Measurements from ENCODE around the gene GRM7.

The GRM7 gene

GRCh38 chr3:7469866-7470265 lies 609.0 kb downstream of the GRM7 start:
- H3K27me3 ChIP-seq (ENCODE audit: insufficient read depth, poor library complexity, severe bottlenecking) = no peaks in the 10 kb centered on the region
- ATAC-seq (ENCODE audit: low read depth) (no peak), DNase-seq (ENCODE audit: low spot score) (no peak)
- H3K9me3 ChIP-seq (ENCODE audit: severe bottlenecking) = peaks cover 2% of the 10 kb centered on the region
- H3K4me3 ChIP-seq (ENCODE audit: severe bottlenecking) = no peak overlapping the region
- no peaks in the 10 kb centered on the region for H3K4me1 ChIP-seq (ENCODE audit: insufficient read depth, poor library complexity, severe bottlenecking)
- TF ChIP-seq CTCF (IDR thresholded peaks at IDR 0.05; ENCODE audit: poor library complexity, severe bottlenecking) = no peak
- H3K27ac ChIP-seq (ENCODE audit: poor library complexity, severe bottlenecking) = no peak overlapping the region
- H3K36me3 ChIP-seq (ENCODE audit: low read depth) = no peaks in the 10 kb centered on the region

- H3K36me3 ChIP-seq (ENCODE audit: low read depth) = no peaks in the 10 kb centered on the region
- no peaks in the 10 kb centered on the region for H3K27me3 ChIP-seq (ENCODE audit: insufficient read depth, poor library complexity, severe bottlenecking)
- no peak for DNase-seq (ENCODE audit: low spot score)
- no peaks in the 10 kb centered on the region for H3K4me1 ChIP-seq (ENCODE audit: insufficient read depth, poor library complexity, severe bottlenecking)
- peak overlapping the region; percentile 45 for H3K27ac ChIP-seq (ENCODE audit: poor library complexity, severe bottlenecking)
- no peak overlapping the region for H3K4me3 ChIP-seq (ENCODE audit: severe bottlenecking)
- no peak for TF ChIP-seq CTCF (IDR thresholded peaks at IDR 0.05; ENCODE audit: poor library complexity, severe bottlenecking)
- peak; percentile 66 for ATAC-seq (ENCODE audit: low read depth)
- H3K9me3 ChIP-seq (ENCODE audit: severe bottlenecking) = no peaks in the 10 kb centered on the region
These were observed 623.7 kb downstream of the GRM7 start for GRCh38 chr3:7484636-7485035.

- Histone ChIP-seq H3K27me3 (ENCODE audit: insufficient read depth, poor library complexity, severe bottlenecking) (no peaks in the 10 kb centered on the region), H3K36me3 (ENCODE audit: low read depth) (no peaks in the 10 kb centered on the region), H3K4me1 (ENCODE audit: insufficient read depth, poor library complexity, severe bottlenecking) (no peaks in the 10 kb centered on the region), H3K4me3 (ENCODE audit: severe bottlenecking) (no peak overlapping the region), H3K27ac (ENCODE audit: poor library complexity, severe bottlenecking) (no peak overlapping the region), H3K9me3 (ENCODE audit: severe bottlenecking) (no peaks in the 10 kb centered on the region)
- no peak for ATAC-seq (ENCODE audit: low read depth)
- no peak for DNase-seq (ENCODE audit: low spot score)
- no peak for TF ChIP-seq CTCF (IDR thresholded peaks at IDR 0.05; ENCODE audit: poor library complexity, severe bottlenecking)
These were observed 626.8 kb downstream of the GRM7 start for GRCh38 chr3:7487763-7488162.

GRCh38 chr3:7489417-7489816 lies 628.5 kb downstream of the GRM7 start:
- no peak for DNase-seq (ENCODE audit: low spot score)
- H3K27ac ChIP-seq (ENCODE audit: poor library complexity, severe bottlenecking) = no peak overlapping the region
- H3K4me1 ChIP-seq (ENCODE audit: insufficient read depth, poor library complexity, severe bottlenecking) = no peaks in the 10 kb centered on the region
- no peaks in the 10 kb centered on the region for H3K36me3 ChIP-seq (ENCODE audit: low read depth)
- H3K4me3 ChIP-seq (ENCODE audit: severe bottlenecking) = no peak overlapping the region
- H3K9me3 ChIP-seq (ENCODE audit: severe bottlenecking) = no peaks in the 10 kb centered on the region
- H3K27me3 ChIP-seq (ENCODE audit: insufficient read depth, poor library complexity, severe bottlenecking) = no peaks in the 10 kb centered on the region
- ATAC-seq (ENCODE audit: low read depth) = peak; percentile 66
- no peak for TF ChIP-seq CTCF (IDR thresholded peaks at IDR 0.05; ENCODE audit: poor library complexity, severe bottlenecking)

GRCh38 chr3:7498715-7499114 lies 637.8 kb downstream of the GRM7 start:
- Histone ChIP-seq H3K9me3 (ENCODE audit: severe bottlenecking) (peaks cover 3% of the 10 kb centered on the region), H3K27me3 (ENCODE audit: insufficient read depth, poor library complexity, severe bottlenecking) (no peaks in the 10 kb centered on the region), H3K27ac (ENCODE audit: poor library complexity, severe bottlenecking) (no peak overlapping the region), H3K36me3 (ENCODE audit: low read depth) (no peaks in the 10 kb centered on the region), H3K4me1 (ENCODE audit: insufficient read depth, poor library complexity, severe bottlenecking) (no peaks in the 10 kb centered on the region), H3K4me3 (ENCODE audit: severe bottlenecking) (no peak overlapping the region)
- DNase-seq (ENCODE audit: low spot score) (no peak), ATAC-seq (ENCODE audit: low read depth) (no peak)
- TF ChIP-seq CTCF (IDR thresholded peaks at IDR 0.05; ENCODE audit: poor library complexity, severe bottlenecking) = no peak

Data from RWPE2 (cell line).